Testis (tissue), 5 donors: Measurements from ENCODE around the gene KPTN. TPM values are rescaled to one million over a fixed set of nuclear protein-coding genes. Genes with fewer than 3 reads are reported as not detected.

Source experiments
- DNase-seq: peaks from one replicate; pipeline ENCODE4 v3.0.0-alpha.2; 2019
- H3K27ac ChIP-seq, 2 donors: fragments of 200-600 bp; sonication (generic); one replicate each; pipeline ENCODE4 v1.5.1; 2019
- H3K27me3 ChIP-seq: fragments of 200-600 bp; sonication (generic); one replicate; pipeline ENCODE4 v1.5.1; 2019
- H3K36me3 ChIP-seq: fragments of 200-600 bp; sonication (generic); one replicate; pipeline ENCODE4 v1.5.1; 2017; ENCODE audit warnings: low read depth; ENCODE audit errors: missing control alignments
- H3K4me1 ChIP-seq: fragments of 200-600 bp; sonication (generic); one replicate; pipeline ENCODE4 v1.5.1; 2019
- H3K4me3 ChIP-seq, 2 donors: fragments of 200-600 bp; sonication (generic); one replicate each; pipeline ENCODE4 v1.5.1; 2017 to 2019
- H3K9me3 ChIP-seq: fragments of 200-600 bp; sonication (generic); one replicate; pipeline ENCODE4 v1.5.1; 2017
- CTCF ChIP-seq, 3 experiments: fragments of 450-650 bp in 2 of 3; fragments of 200-600 bp in 1 of 3; sonication (generic) in 1 of 3; IDR thresholded peaks; one replicate each; pipeline ENCODE4 v1.5.1; 2016 to 2019; ENCODE audit warnings: antibody characterized with exemption in 3 of 3, mild to moderate bottlenecking in 2 of 3, moderate library complexity in 1 of 3
- POLR2A ChIP-seq: fragments of 450-650 bp; IDR thresholded peaks from one replicate; pipeline ENCODE4 v1.6.1; 2017; ENCODE audit warnings: antibody characterized with exemption, mild to moderate bottlenecking, moderate library complexity
- WGBS, 2 donors: methylation state at CpG; one replicate each; pipeline ENCODE4 v1.1.5; 2018; 5-methylcytosine and 5-hydroxymethylcytosine counted together
- intact Hi-C: fragments of 100-400 bp; cut with DNase I; formaldehyde crosslinking; loops from one replicate; pipeline ENCODE4 v1.15.1; 2023; ENCODE audit warnings: low total_unique reads
- long read RNA-seq, 2 donors: transcript quantifications; one replicate each; lab custom pipeline, GENCODE V29; 2026
- polyA plus RNA-seq: library from polyadenylated mRNA; stranded (reverse); fragments of 350-450 nt; fragmentation: Illumina TruSeq; extraction: RNeasy Lipid Tissue Mini Kit (QIAGEN cat#74804); gene quantifications from one replicate; pipeline ENCODE4 v1.2.3, GENCODE V29; 2014; ENCODE audit warnings: low read depth, low replicate concordance; ENCODE audit not compliant: insufficient read depth
- total RNA-seq, 2 donors: library from RNA; depleted of rRNA; stranded (reverse); fragments of >200 nt; gene quantifications; one replicate each; pipeline ENCODE4 v1.2.3, GENCODE V29; 2016

KPTN gene
- total RNA-seq (10 to 100 TPM; 12.9 to 30.0 TPM), polyA plus RNA-seq (13.5 TPM)
- long read RNA-seq, donor 1, transcript KPTN-201 (12 exons, 1,691 nt), result major isoform, 11 of 11 reads
- long read RNA-seq, donor 1, partial matches to known transcripts, result 0 of 11 reads
- long read RNA-seq, donor 1, other reads (novel, unspliced or antisense), result 0 of 11 reads
- long read RNA-seq, donor 2, partial matches to known transcripts, result 0 of 1 reads
- long read RNA-seq, donor 2, other reads (novel, unspliced or antisense), result 0 of 1 reads

- TF ChIP-seq POLR2A (no peak), CTCF (IDR thresholded peaks at IDR 0.05) (peak; percentile 83 to 94 (median 86))
- peak; percentile 91 for DNase-seq
- Histone ChIP-seq H3K27ac (peak within 1 kb of the TSS; percentile 91 to 97), H3K27me3 (no peaks in the 10 kb centered on the region), H3K36me3 (no peaks in the 10 kb centered on the region), H3K9me3 (no peaks in the 10 kb centered on the region), H3K4me3 (peak within 1 kb of the TSS; percentile 57 to 87), H3K4me1 (peaks cover 6% of the 10 kb centered on the region)
- WGBS, 2 donors, result 1 to 3% methylated on average over 16 to 52 of the region's 57 CpGs
- intact Hi-C loops, result no loop called here
These were observed at the start of gene KPTN for GRCh38 chr19:47483800-47484690. KPTN (minus strand) TSS chr19:47484219; CDS start chr19:47484160, 59 bp downstream.

GRCh38 chr19:47531640-47532387 lies 47.8 kb upstream of the KPTN start:
- intact Hi-C loops, result no loop called here
- TF ChIP-seq POLR2A (no peak), CTCF (IDR thresholded peaks at IDR 0.05) (no peak)
- Histone ChIP-seq H3K27ac (no peak overlapping the region), H3K4me3 (no peak overlapping the region), H3K27me3 (no peaks in the 10 kb centered on the region), H3K9me3 (no peaks in the 10 kb centered on the region), H3K36me3 (no peaks in the 10 kb centered on the region), H3K4me1 (peaks cover 11% of the 10 kb centered on the region)
- whole genome bisulfite sequencing, 2 donors, result 36 to 60% methylated on average over 9 to 10 of the region's 14 CpGs
- DNase-seq, result peak; percentile 71

GRCh38 chr19:47529018-47529742 lies 45.2 kb upstream of the KPTN start:
- Histone ChIP-seq H3K9me3 (no peaks in the 10 kb centered on the region), H3K36me3 (no peaks in the 10 kb centered on the region), H3K4me1 (peaks cover 11% of the 10 kb centered on the region), H3K27me3 (no peaks in the 10 kb centered on the region), H3K27ac (no peak overlapping the region), H3K4me3 (no peak overlapping the region)
- 88 to 91% methylated on average over 10 to 16 of the region's 16 CpGs for WGBS, 2 donors
- DNase-seq, result no peak
- intact Hi-C loops, result no loop called here
- TF ChIP-seq CTCF (IDR thresholded peaks at IDR 0.05) (no peak), POLR2A (no peak)

- no peak overlapping the region for H3K27ac ChIP-seq
- no peaks in the 10 kb centered on the region for H3K9me3 ChIP-seq
- no peak for TF ChIP-seq POLR2A
- no peak for TF ChIP-seq CTCF (IDR thresholded peaks at IDR 0.05)
- H3K27me3 ChIP-seq, result no peaks in the 10 kb centered on the region
- intact Hi-C loops, result no loop called here
- no peaks in the 10 kb centered on the region for H3K36me3 ChIP-seq
- H3K4me1 ChIP-seq, result peaks cover 5% of the 10 kb centered on the region
- no peak overlapping the region for H3K4me3 ChIP-seq
- DNase-seq, result no peak
- 87 to 94% methylated on average over 3 of the region's 3 CpGs for WGBS, 2 donors
These were observed 42.8 kb upstream of the KPTN start for GRCh38 chr19:47526798-47527197.
